Measurements from ENCODE around the gene PRKAG3. TPM values are rescaled to one million over a fixed set of nuclear protein-coding genes. Genes with fewer than 3 reads are reported as not detected.

The PRKAG3 gene
- polyA plus RNA-seq (ENCODE audit: insufficient read length): 0.15 TPM
- long read RNA-seq, donor 1: 0 reads
- long read RNA-seq, donor 2: 0 reads
- long read RNA-seq, donor 3: 0 reads
- long read RNA-seq, donor 4: 0 reads
- long read RNA-seq, donor 5: 0 reads
- long read RNA-seq, donor 6: 0 reads
- long read RNA-seq, donor 7: 0 reads
- long read RNA-seq, donor 8: 0 reads

- no peak for DNase-seq
Measured at GRCh38 chr2:218831378-218831990, at the start of gene PRKAG3. TSS of gene PRKAG3 (minus strand) at chr2:218831803.

- DNase-seq: no peak
Measured at GRCh38 chr2:218880859-218881594, 49.4 kb upstream of the PRKAG3 start.

- DNase-seq: no peak
Measured at GRCh38 chr2:218880102-218880858, 48.7 kb upstream of the PRKAG3 start, which contains the start of gene WNT10A. TSS of gene WNT10A (plus strand) at chr2:218880852. CDS start at chr2:218880996, 144 bp downstream.

GRCh38 chr2:218879776-218880101 lies 48.1 kb upstream of the PRKAG3 start:
- no peak for DNase-seq

- no peak for DNase-seq
Measured at GRCh38 chr2:218878926-218879761, 47.5 kb upstream of the PRKAG3 start.

GRCh38 chr2:218878486-218878885 lies 46.9 kb upstream of the PRKAG3 start:
- no peak for DNase-seq

GRCh38 chr2:218877891-218878290 lies 46.3 kb upstream of the PRKAG3 start:
- DNase-seq: no peak

GRCh38 chr2:218877331-218877730 lies 45.7 kb upstream of the PRKAG3 start:
- DNase-seq: no peak

GRCh38 chr2:218876562-218877219 lies 45.1 kb upstream of the PRKAG3 start:
- peak; percentile 84 for DNase-seq

- no peak for DNase-seq
Measured at GRCh38 chr2:218875692-218876246, 44.2 kb upstream of the PRKAG3 start.

GRCh38 chr2:218873359-218874194 lies 42.0 kb upstream of the PRKAG3 start:
- DNase-seq: no peak

- DNase-seq: no peak
Measured at GRCh38 chr2:218872645-218873358, 41.2 kb upstream of the PRKAG3 start.

- DNase-seq: no peak
Measured at GRCh38 chr2:218871345-218872302, 40.0 kb upstream of the PRKAG3 start.

GRCh38 chr2:218870984-218871344 lies 39.4 kb upstream of the PRKAG3 start:
- no peak for DNase-seq

GRCh38 chr2:218869064-218869463 lies 37.5 kb upstream of the PRKAG3 start:
- DNase-seq: no peak

GRCh38 chr2:218867900-218868299 lies 36.3 kb upstream of the PRKAG3 start:
- DNase-seq: no peak

GRCh38 chr2:218865999-218866398 lies 34.4 kb upstream of the PRKAG3 start:
- DNase-seq: no peak

GRCh38 chr2:218865396-218865795 lies 33.8 kb upstream of the PRKAG3 start:
- no peak for DNase-seq
